HEK293 (cell line): ENCODE results near the gene BLVRA.

Experiments used
- CTCF ChIA-PET: fragments of 350-600 bp; formaldehyde crosslinking; extraction: SDS; loops from one replicate; lab custom pipeline; 2021; ENCODE audit warnings: antibody characterized with exemption; lab: Yijun Ruan, JAX
- POLR2A ChIA-PET: fragments of 300-600 bp; formaldehyde crosslinking; extraction: SDS; loops from one replicate; lab custom pipeline; 2020; ENCODE audit warnings: antibody characterized with exemption, inconsistent platforms; lab: Yijun Ruan, JAX
- H3K27ac ChIP-seq: fragments of 200-500 bp; sonication (Bioruptor generic); 2 replicates; pipeline ENCODE4 v1.5.1; 2014; ENCODE audit warnings: low read depth, low read length, control low read depth, inconsistent platforms; ENCODE audit errors: extremely low read depth
- H3K36me3 ChIP-seq, 2 experiments: fragments of 200-500 bp in 1 of 2; sonication (Bioruptor generic) in 1 of 2; 1 replicate in 1 of 2; 2 replicates in 1 of 2; pipeline ENCODE4 v1.5.1; 2014 to 2017; ENCODE audit warnings: inconsistent platforms in 2 of 2, low read length in 2 of 2; ENCODE audit not compliant: control insufficient read depth in 2 of 2, insufficient read depth in 1 of 2
- H3K4me1 ChIP-seq: fragments of 200-500 bp; sonication (Bioruptor generic); 2 replicates; pipeline ENCODE4 v1.5.1; 2014; ENCODE audit warnings: mild to moderate bottlenecking, low read length, inconsistent platforms; ENCODE audit not compliant: control insufficient read depth, insufficient read depth
- H3K4me3 ChIP-seq: 2 replicates; pipeline ENCODE4 v1.5.1; 2011; ENCODE audit warnings: low read depth, mild to moderate bottlenecking, control low read depth, low read length, moderate library complexity
- H3K9me3 ChIP-seq: fragments of 200-500 bp; sonication (Bioruptor generic); 2 replicates; pipeline ENCODE4 v1.5.1; 2014; ENCODE audit warnings: low read depth, low read length, inconsistent platforms; ENCODE audit not compliant: control insufficient read depth, insufficient read depth
- BCL6B ChIP-seq: fragments of 450-650 bp; formaldehyde crosslinking; IDR thresholded peaks from 2 replicates; pipeline ENCODE4 v1.5.1; 2017; ENCODE audit warnings: missing biosample characterization, missing genetic modification characterization
- ELK4 ChIP-seq: IDR thresholded peaks from 2 replicates; pipeline ENCODE4 v1.6.1; 2011; ENCODE audit warnings: mild to moderate bottlenecking, low read depth, low read length, borderline replicate concordance
- HOXD13 ChIP-seq: sonication (generic); formaldehyde crosslinking; IDR thresholded peaks from 2 replicates; pipeline ENCODE4 v1.8.0; 2022; ENCODE audit warnings: missing genetic modification reagents, borderline replicate concordance
- PRDM1 ChIP-seq: fragments of 450-650 bp; formaldehyde crosslinking; IDR thresholded peaks from 2 replicates; pipeline ENCODE4; 2016; ENCODE audit warnings: missing biosample characterization, missing genetic modification characterization
- SALL2 ChIP-seq: fragments of 450-650 bp; formaldehyde crosslinking; IDR thresholded peaks from 2 replicates; pipeline ENCODE4 v1.5.0; 2017; ENCODE audit warnings: missing biosample characterization, mild to moderate bottlenecking, missing genetic modification characterization, borderline replicate concordance
- SP3 ChIP-seq: fragments of 450-650 bp; formaldehyde crosslinking; IDR thresholded peaks from 2 replicates; pipeline ENCODE4 v1.5.1; 2016; ENCODE audit warnings: missing biosample characterization, missing genetic modification characterization
- ZBTB44 ChIP-seq: fragments of 450-650 bp; IDR thresholded peaks from 2 replicates; pipeline ENCODE4 v1.5.1; 2018; ENCODE audit warnings: missing biosample characterization, mild to moderate bottlenecking, missing genetic modification characterization
- ZFP69B ChIP-seq: fragments of 450-650 bp; formaldehyde crosslinking; IDR thresholded peaks from 2 replicates; pipeline ENCODE4 v1.5.1; 2016; ENCODE audit warnings: missing biosample characterization, missing genetic modification characterization
- ZNF138 ChIP-seq: fragments of 450-650 bp; formaldehyde crosslinking; IDR thresholded peaks from 2 replicates; pipeline ENCODE4 v1.5.1; 2016; ENCODE audit warnings: missing biosample characterization, missing genetic modification characterization, borderline replicate concordance
- ZNF140 ChIP-seq: fragments of 450-650 bp; formaldehyde crosslinking; IDR thresholded peaks from 2 replicates; pipeline ENCODE4 v1.5.1; 2016; ENCODE audit warnings: missing biosample characterization, missing genetic modification characterization
- ZNF146 ChIP-seq: fragments of 450-650 bp; formaldehyde crosslinking; IDR thresholded peaks from 2 replicates; pipeline ENCODE4 v1.5.1; 2016; ENCODE audit warnings: missing biosample characterization, missing genetic modification characterization
- ZNF155 ChIP-seq: fragments of 450-650 bp; formaldehyde crosslinking; IDR thresholded peaks from 2 replicates; pipeline ENCODE4 v1.5.1; 2016; ENCODE audit warnings: missing biosample characterization, missing genetic modification characterization
- ZNF157 ChIP-seq: fragments of 450-650 bp; formaldehyde crosslinking; IDR thresholded peaks from 2 replicates; pipeline ENCODE4 v1.5.1; 2016; ENCODE audit warnings: missing biosample characterization, missing genetic modification characterization
- ZNF23 ChIP-seq: fragments of 450-650 bp; formaldehyde crosslinking; IDR thresholded peaks from 2 replicates; pipeline ENCODE4 v1.5.1; 2016; ENCODE audit warnings: missing biosample characterization, missing genetic modification characterization, borderline replicate concordance
- ZNF292 ChIP-seq: fragments of 450-650 bp; formaldehyde crosslinking; IDR thresholded peaks from 2 replicates; pipeline ENCODE4 v1.5.1; 2016; ENCODE audit warnings: low read depth, missing biosample characterization, missing genetic modification characterization, borderline replicate concordance
- ZNF335 ChIP-seq: fragments of 450-650 bp; formaldehyde crosslinking; conservative IDR thresholded peaks from 2 replicates; pipeline ENCODE4 v1.5.1; 2016; ENCODE audit warnings: missing biosample characterization, missing genetic modification characterization
- ZNF391 ChIP-seq: fragments of 450-650 bp; formaldehyde crosslinking; IDR thresholded peaks from 2 replicates; pipeline ENCODE4 v1.5.1; 2016; ENCODE audit warnings: low read depth, missing biosample characterization, missing genetic modification characterization, borderline replicate concordance
- ZNF449 ChIP-seq: fragments of 450-650 bp; formaldehyde crosslinking; IDR thresholded peaks from 2 replicates; pipeline ENCODE4 v1.5.1; 2017; ENCODE audit warnings: missing biosample characterization, mild to moderate bottlenecking, missing genetic modification characterization, moderate library complexity
- ZNF561 ChIP-seq: fragments of 450-650 bp; IDR thresholded peaks from 2 replicates; pipeline ENCODE4 v1.5.1; 2018; ENCODE audit warnings: missing biosample characterization, missing genetic modification characterization, borderline replicate concordance
- ZSCAN23 ChIP-seq: fragments of 450-650 bp; formaldehyde crosslinking; IDR thresholded peaks from 2 replicates; pipeline ENCODE4 v1.5.1; 2016; ENCODE audit warnings: missing biosample characterization, missing genetic modification characterization

The BLVRA gene

GRCh38 chr7:43790006-43790405 is 31.5 kb downstream of the BLVRA start:
- no peaks in the 10 kb centered on the region for H3K4me1 ChIP-seq
- no peak overlapping the region for H3K27ac ChIP-seq
- TF ChIP-seq ZNF157 (no peak), ZNF155 (tag by site-specific recombination) (no peak), ZFP69B (no peak), ZNF140 (tag by site-specific recombination) (no peak), HOXD13 (CRISPR knock-in tag) (no peak), ZNF23 (no peak), SALL2 (no peak)
- TF ChIP-seq, all 188 proteins: peak for 0
- Histone ChIP-seq H3K4me3 (no peak overlapping the region), H3K36me3 (peaks cover 11 to 50% of the 10 kb centered on the region in 2 experiments; a peak in 2 of 3 replicates), H3K9me3 (no peaks in the 10 kb centered on the region)
- CTCF ChIA-PET: interaction anchor here (0.6 to 1.0 kb wide), 2 partner anchors 11 to 496 kb away, joined by 3 read pairs; no protein-coding TSS in a partner anchor
- POLR2A ChIA-PET: interaction anchor here (1.2 to 1.5 kb wide), 2 partner anchors 61 to 207 kb away, joined by 3 to 4 read pairs; partner anchors contain the start of genes COA1 and STK17A

- CTCF ChIA-PET: no interaction called here
- peaks cover 16 to 50% of the 10 kb centered on the region in 2 experiments; a peak in 2 of 3 replicates for H3K36me3 ChIP-seq
- POLR2A ChIA-PET: interaction anchor here (1.5 kb wide), 1 partner anchor 62 kb away, joined by 4 read pairs; the partner anchor contains the start of gene COA1
- H3K4me3 ChIP-seq: no peak overlapping the region
- no peak overlapping the region for H3K27ac ChIP-seq
- H3K4me1 ChIP-seq: no peaks in the 10 kb centered on the region
- no peak for TF ChIP-seq ZSCAN23 (tag by site-specific recombination)
- H3K9me3 ChIP-seq: no peaks in the 10 kb centered on the region
Observed at GRCh38 chr7:43790834-43791233, 32.4 kb downstream of the BLVRA start.

GRCh38 chr7:43791665-43792064 is 33.2 kb downstream of the BLVRA start:
- Histone ChIP-seq H3K27ac (no peak overlapping the region), H3K4me3 (no peak overlapping the region), H3K4me1 (no peaks in the 10 kb centered on the region), H3K36me3 (peaks cover 16 to 53% of the 10 kb centered on the region in 2 experiments; a peak in 2 of 3 replicates), H3K9me3 (no peaks in the 10 kb centered on the region)
- TF ChIP-seq ZNF146 (tag by site-specific recombination) (no peak), ZNF292 (tag by site-specific recombination) (no peak), ELK4 (no peak), ZNF449 (tag by site-specific recombination) (no peak), ZNF140 (tag by site-specific recombination) (no peak), ZNF561 (tag by site-specific recombination) (no peak), ZNF391 (tag by site-specific recombination) (no peak), ZNF138 (no peak), ZNF335 (tag by site-specific recombination) (no peak), PRDM1 (tag by site-specific recombination) (no peak), ZBTB44 (no peak), ZNF157 (no peak), SP3 (tag by site-specific recombination) (no peak), BCL6B (tag by site-specific recombination) (no peak)
- ChIA-PET POLR2A (no interaction called here), CTCF (no interaction called here)
